ENCODE measurements around the gene VPS35L.

The VPS35L gene

GRCh38 chr16:19728636-19728965, 173.1 kb downstream of the VPS35L start:
- in situ Hi-C loops (cut with MboI; ENCODE audit: low pct_unique_long_range_greater_than_20kb, low sequenced_read_pairs, unreplicated experiment): no loop called here
- TF ChIP-seq CTCF (IDR thresholded peaks at IDR 0.05; ENCODE audit: extremely low read depth, insufficient read depth, missing control alignments): no peak
- DNase-seq (ENCODE audit: low spot score): no peak

GRCh38 chr16:19733551-19733950, 178.0 kb downstream of the VPS35L start:
- TF ChIP-seq CTCF (IDR thresholded peaks at IDR 0.05; ENCODE audit: extremely low read depth, insufficient read depth, missing control alignments): no peak
- no peak for DNase-seq (ENCODE audit: low spot score)
- in situ Hi-C loops (cut with MboI; ENCODE audit: low pct_unique_long_range_greater_than_20kb, low sequenced_read_pairs, unreplicated experiment): no loop called here

- no peak for DNase-seq (ENCODE audit: low spot score)
- no peak for TF ChIP-seq CTCF (IDR thresholded peaks at IDR 0.05; ENCODE audit: extremely low read depth, insufficient read depth, missing control alignments)
- in situ Hi-C loops (cut with MboI; ENCODE audit: low pct_unique_long_range_greater_than_20kb, low sequenced_read_pairs, unreplicated experiment): no loop called here
These were observed 179.8 kb downstream of the VPS35L start for GRCh38 chr16:19735074-19735867.

GRCh38 chr16:19737306-19738038, 182.0 kb downstream of the VPS35L start:
- TF ChIP-seq CTCF (IDR thresholded peaks at IDR 0.05; ENCODE audit: extremely low read depth, insufficient read depth, missing control alignments): no peak
- no peak for DNase-seq (ENCODE audit: low spot score)
- in situ Hi-C loops (cut with MboI; ENCODE audit: low pct_unique_long_range_greater_than_20kb, low sequenced_read_pairs, unreplicated experiment): no loop called here

- in situ Hi-C loops (cut with MboI; ENCODE audit: low pct_unique_long_range_greater_than_20kb, low sequenced_read_pairs, unreplicated experiment): no loop called here
- DNase-seq (ENCODE audit: low spot score): no peak
- TF ChIP-seq CTCF (IDR thresholded peaks at IDR 0.05; ENCODE audit: extremely low read depth, insufficient read depth, missing control alignments): no peak
These were observed 185.9 kb downstream of the VPS35L start for GRCh38 chr16:19741354-19741753.

- TF ChIP-seq CTCF (IDR thresholded peaks at IDR 0.05; ENCODE audit: extremely low read depth, insufficient read depth, missing control alignments): no peak
- in situ Hi-C loops (cut with MboI; ENCODE audit: low pct_unique_long_range_greater_than_20kb, low sequenced_read_pairs, unreplicated experiment): no loop called here
- no peak for DNase-seq (ENCODE audit: low spot score)
These were observed 188.3 kb downstream of the VPS35L start for GRCh38 chr16:19743816-19744159.
